CD4-positive, alpha-beta memory T cell (primary cell): ENCODE data around the gene FPGS. TPM values are rescaled to one million over a fixed set of nuclear protein-coding genes. Genes with fewer than 3 reads are reported as not detected.
A peak's percentile ranks its signal among the peaks of the same experiment; 100 is the strongest.
"Not testable (repeated sequence)": the region's sequence is repeated elsewhere in the genome, so short reads cannot be mapped to it uniquely, and the experiment has no call there.

Experiments
- CTCF ChIA-PET: fragments of 350-600 bp; sonication (Branson Sonifier 250); formaldehyde crosslinking; loops from one replicate; lab custom pipeline; 2021; ENCODE audit warnings: inconsistent platforms; ENCODE audit not compliant: partially characterized antibody; lab: Charles Lee
- POLR2A ChIA-PET: fragments of 350-600 bp; sonication (Branson Sonifier 250); formaldehyde crosslinking; loops from one replicate; lab custom pipeline; 2021; ENCODE audit not compliant: partially characterized antibody; lab: Charles Lee
- DNase-seq, 5 donors: peaks; one replicate each; pipeline versions ENCODE4 v3.0.0 to v3.0.0-alpha.2; 2020 to 2022; ENCODE audit warnings: mixed read lengths in 1 of 5
- H3K27ac ChIP-seq: one replicate; pipeline ENCODE4 v1.7.0; 2013; ENCODE audit warnings: low read depth, low read length
- H3K27me3 ChIP-seq: 2 replicates; pipeline ENCODE4 v1.7.0; 2013; ENCODE audit warnings: mild to moderate bottlenecking, low read length, moderate library complexity; ENCODE audit not compliant: insufficient read depth
- H3K36me3 ChIP-seq: 2 replicates; pipeline ENCODE4 v1.7.0; 2013; ENCODE audit warnings: mild to moderate bottlenecking, low read length, moderate library complexity; ENCODE audit not compliant: insufficient read depth
- H3K4me1 ChIP-seq: 2 replicates; pipeline ENCODE4 v1.7.0; 2013; ENCODE audit warnings: mild to moderate bottlenecking, low read length, moderate library complexity; ENCODE audit not compliant: insufficient read depth
- H3K4me3 ChIP-seq, 2 donors: one replicate each; pipeline ENCODE4 v1.7.0; 2013; ENCODE audit warnings: low read length in 2 of 2, mild to moderate bottlenecking in 1 of 2
- H3K9me3 ChIP-seq, 2 donors: one replicate each; pipeline ENCODE4 v1.7.0; 2013; ENCODE audit warnings: low read length in 2 of 2, control low read depth in 1 of 2; ENCODE audit not compliant: control insufficient read depth in 1 of 2
- H3K27ac Mint-ChIP-seq, 7 donors: one replicate each; pipeline ENCODE4 v1.8.0; 2020 to 2021; ENCODE audit warnings: mixed read lengths in 7 of 7, mild to moderate bottlenecking in 6 of 7, inconsistent platforms in 3 of 7, moderate library complexity in 3 of 7
- H3K27me3 Mint-ChIP-seq, 2 donors: one replicate each; pipeline ENCODE4 v1.8.0; 2020 to 2021; ENCODE audit warnings: mixed read lengths in 2 of 2
- H3K36me3 Mint-ChIP-seq, 2 donors: one replicate each; pipeline ENCODE4 v1.8.0; 2020 to 2021; ENCODE audit warnings: mixed read lengths in 2 of 2, inconsistent platforms in 1 of 2, mild to moderate bottlenecking in 1 of 2
- H3K4me1 Mint-ChIP-seq, 4 donors: one replicate each; pipeline ENCODE4 v1.8.0; 2020 to 2021; ENCODE audit warnings: mixed read lengths in 4 of 4, mild to moderate bottlenecking in 1 of 4
- H3K4me3 Mint-ChIP-seq, 8 donors: one replicate each; pipeline ENCODE4 v1.8.0; 2020 to 2021; ENCODE audit warnings: mixed read lengths in 8 of 8, mild to moderate bottlenecking in 7 of 8, moderate library complexity in 6 of 8, inconsistent platforms in 3 of 8
- H3K9me3 Mint-ChIP-seq, 8 donors: one replicate each; pipeline ENCODE4 v1.8.0; 2020 to 2021; ENCODE audit warnings: mixed read lengths in 8 of 8, mild to moderate bottlenecking in 5 of 8, inconsistent platforms in 3 of 8, moderate library complexity in 1 of 8
- intact Hi-C: fragments of 100-400 bp; cut with micrococcal nuclease; formaldehyde crosslinking; loops from one replicate; pipeline ENCODE4 v1.15.1; 2023
- polyA plus RNA-seq, 2 donors: library from polyadenylated mRNA; unstranded; fragments of 300-500 nt; fragmentation: Illumina TruSeq; gene quantifications; one replicate each; pipeline ENCODE4 v1.2.3, GENCODE V29; 2021
- total RNA-seq, 2 experiments: library from RNA; stranded (reverse); gene quantifications; one replicate each; pipeline ENCODE4 v1.2.3, GENCODE V29; 2021

Gene FPGS
- total and polyA plus RNA-seq, 4 experiments from 2014 or later: 49.4 to 101 (median 77.5) TPM

- no peak for DNase-seq
- intact Hi-C loops: no loop called here
- H3K4me1 ChIP-seq: peaks cover 3% of the 10 kb centered on the region
- Mint-ChIP-seq H3K36me3 (no peaks in the 10 kb centered on the region), H3K4me3 (no peak overlapping the region), H3K27me3 (no peaks in the 10 kb centered on the region), H3K27ac (peak overlapping the region in 1 of 7 donors; percentile 35), H3K4me1 (peaks cover 3 to 5% (median 4%) of the 10 kb centered on the region in 4 donors), H3K9me3 (no peaks in the 10 kb centered on the region)
- no peaks in the 10 kb centered on the region for H3K27me3 ChIP-seq
- ChIA-PET CTCF (interaction anchor here (0.8 kb wide), 1 partner anchor 88 kb away, joined by 3 read pairs; no protein-coding TSS in a partner anchor), POLR2A (no interaction called here)
- H3K9me3 ChIP-seq: no peaks in the 10 kb centered on the region
- H3K27ac ChIP-seq: no peak overlapping the region
- H3K4me3 ChIP-seq: no peak overlapping the region
- no peaks in the 10 kb centered on the region for H3K36me3 ChIP-seq
Observed at GRCh38 chr9:127833555-127833954, 30.9 kb downstream of the FPGS start.

- H3K4me1 Mint-ChIP-seq: peaks cover 3 to 5% (median 4%) of the 10 kb centered on the region in 4 donors
- no peak for DNase-seq
- CTCF ChIA-PET: no interaction called here
- peaks cover 0 to 2% (median 0%) of the 10 kb centered on the region in 8 donors for H3K9me3 Mint-ChIP-seq
- Histone ChIP-seq H3K9me3 (no peaks in the 10 kb centered on the region), H3K36me3 (no peaks in the 10 kb centered on the region), H3K4me1 (peaks cover 3% of the 10 kb centered on the region), H3K27ac (no peak overlapping the region), H3K27me3 (no peaks in the 10 kb centered on the region), H3K4me3 (no peak overlapping the region)
- H3K36me3 Mint-ChIP-seq: peaks cover 0 to 2% of the 10 kb centered on the region in 2 donors
- H3K4me3 Mint-ChIP-seq: no peak overlapping the region
- intact Hi-C loops: no loop called here
- no peaks in the 10 kb centered on the region for H3K27me3 Mint-ChIP-seq
- POLR2A ChIA-PET: no interaction called here
- H3K27ac Mint-ChIP-seq: no peak overlapping the region
Observed at GRCh38 chr9:127835991-127836516, 33.4 kb downstream of the FPGS start.

- H3K4me3 ChIP-seq, H3K27ac Mint-ChIP-seq, H3K9me3 ChIP-seq, H3K27me3 Mint-ChIP-seq, H3K4me1 Mint-ChIP-seq, H3K36me3 Mint-ChIP-seq, H3K9me3 Mint-ChIP-seq, H3K4me1 ChIP-seq, CTCF ChIA-PET, POLR2A ChIA-PET, H3K36me3 ChIP-seq, H3K4me3 Mint-ChIP-seq, H3K27me3 ChIP-seq, H3K27ac ChIP-seq, intact Hi-C loops, DNase-seq: not testable (repeated sequence)
Observed at GRCh38 chr9:127836561-127836960, 33.9 kb downstream of the FPGS start.

- Histone ChIP-seq H3K9me3 (no peaks in the 10 kb centered on the region), H3K4me3 (no peak overlapping the region), H3K4me1 (peaks cover 2% of the 10 kb centered on the region), H3K27ac (no peak overlapping the region), H3K27me3 (no peaks in the 10 kb centered on the region), H3K36me3 (no peaks in the 10 kb centered on the region)
- no peaks in the 10 kb centered on the region for H3K27me3 Mint-ChIP-seq
- H3K9me3 Mint-ChIP-seq: peaks cover 0 to 2% (median 0%) of the 10 kb centered on the region in 8 donors
- H3K4me1 Mint-ChIP-seq: peaks cover 2 to 3% (median 2%) of the 10 kb centered on the region in 4 donors
- H3K27ac Mint-ChIP-seq: peak overlapping the region in 2 of 7 donors; percentile 66 to 87
- H3K4me3 Mint-ChIP-seq: no peak overlapping the region
- no peak for DNase-seq
- ChIA-PET POLR2A (interaction anchor here (1.2 kb wide), 1 partner anchor 10 kb away, joined by 4 read pairs; no protein-coding TSS in a partner anchor), CTCF (no interaction called here)
- intact Hi-C loops: no loop called here
- H3K36me3 Mint-ChIP-seq: peaks cover 3 to 4% of the 10 kb centered on the region in 2 donors
Observed at GRCh38 chr9:127837346-127837745, 34.7 kb downstream of the FPGS start.

- ChIA-PET CTCF (no interaction called here), POLR2A (interaction anchor here (1.2 kb wide), 1 partner anchor 9 kb away, joined by 4 read pairs; no protein-coding TSS in a partner anchor)
- no peaks in the 10 kb centered on the region for H3K27me3 Mint-ChIP-seq
- Histone ChIP-seq H3K4me1 (no peaks in the 10 kb centered on the region), H3K27ac (no peak overlapping the region), H3K4me3 (no peak overlapping the region), H3K36me3 (no peaks in the 10 kb centered on the region), H3K27me3 (no peaks in the 10 kb centered on the region), H3K9me3 (no peaks in the 10 kb centered on the region)
- H3K27ac Mint-ChIP-seq: no peak overlapping the region
- H3K9me3 Mint-ChIP-seq: peaks cover 0 to 2% (median 0%) of the 10 kb centered on the region in 8 donors
- no peaks in the 10 kb centered on the region for H3K4me1 Mint-ChIP-seq
- intact Hi-C loops: no loop called here
- peak overlapping the region in 1 of 8 donors; percentile 20 for H3K4me3 Mint-ChIP-seq
- no peak for DNase-seq
- peaks cover 3 to 4% of the 10 kb centered on the region in 2 donors for H3K36me3 Mint-ChIP-seq
Observed at GRCh38 chr9:127838375-127839078, 35.8 kb downstream of the FPGS start.

- Histone ChIP-seq H3K9me3 (no peaks in the 10 kb centered on the region), H3K4me1 (no peaks in the 10 kb centered on the region), H3K4me3 (no peak overlapping the region), H3K27me3 (no peaks in the 10 kb centered on the region), H3K36me3 (no peaks in the 10 kb centered on the region), H3K27ac (no peak overlapping the region)
- H3K4me1 Mint-ChIP-seq: no peaks in the 10 kb centered on the region
- ChIA-PET CTCF (no interaction called here), POLR2A (no interaction called here)
- H3K27ac Mint-ChIP-seq: peak overlapping the region in 1 of 7 donors; percentile 40
- no peak for DNase-seq
- H3K9me3 Mint-ChIP-seq: peaks cover 0 to 2% (median 0%) of the 10 kb centered on the region in 8 donors
- intact Hi-C loops: no loop called here
- peaks cover 3 to 4% of the 10 kb centered on the region in 2 donors for H3K36me3 Mint-ChIP-seq
- no peaks in the 10 kb centered on the region for H3K27me3 Mint-ChIP-seq
- H3K4me3 Mint-ChIP-seq: no peak overlapping the region
Observed at GRCh38 chr9:127841087-127841835, 38.6 kb downstream of the FPGS start.

- H3K4me1 ChIP-seq: no peaks in the 10 kb centered on the region
- peaks cover 0 to 12% of the 10 kb centered on the region in 2 donors for H3K9me3 ChIP-seq
- H3K36me3 Mint-ChIP-seq: peaks cover 10 to 16% of the 10 kb centered on the region in 2 donors
- POLR2A ChIA-PET: no interaction called here
- intact Hi-C loops: no loop called here
- no peak overlapping the region for H3K27ac ChIP-seq
- no peak overlapping the region for H3K27ac Mint-ChIP-seq
- peaks cover 0 to 18% (median 11%) of the 10 kb centered on the region in 8 donors for H3K9me3 Mint-ChIP-seq
- CTCF ChIA-PET: no interaction called here
- no peak for DNase-seq
- no peaks in the 10 kb centered on the region for H3K27me3 Mint-ChIP-seq
- no peak overlapping the region for H3K4me3 Mint-ChIP-seq
- no peaks in the 10 kb centered on the region for H3K36me3 ChIP-seq
- H3K4me3 ChIP-seq: no peak overlapping the region
- H3K27me3 ChIP-seq: no peaks in the 10 kb centered on the region
- H3K4me1 Mint-ChIP-seq: peaks cover 0 to 1% (median 0%) of the 10 kb centered on the region in 4 donors
Observed at GRCh38 chr9:127844821-127845359, 42.2 kb downstream of the FPGS start.
